Loucy (cell line): ENCODE measurements around the gene UMODL1.

ENCODE experiments used
- EZH2phosphoT487 ChIP-seq: fragments of 200-600 bp; IDR thresholded peaks from 2 replicates; pipeline ENCODE4 v1.6.1; 2018; ENCODE audit warnings: antibody characterized with exemption, mild to moderate bottlenecking, moderate library complexity, borderline replicate concordance
- TF ChIP-seq, protein P1 (sequence below): fragments of 200-600 bp; sonication (generic); conservative IDR thresholded peaks from 2 replicates; pipeline ENCODE4 v1.5.1; 2014; ENCODE audit warnings: mild to moderate bottlenecking, antibody characterized with exemption, low read length

DNA sequence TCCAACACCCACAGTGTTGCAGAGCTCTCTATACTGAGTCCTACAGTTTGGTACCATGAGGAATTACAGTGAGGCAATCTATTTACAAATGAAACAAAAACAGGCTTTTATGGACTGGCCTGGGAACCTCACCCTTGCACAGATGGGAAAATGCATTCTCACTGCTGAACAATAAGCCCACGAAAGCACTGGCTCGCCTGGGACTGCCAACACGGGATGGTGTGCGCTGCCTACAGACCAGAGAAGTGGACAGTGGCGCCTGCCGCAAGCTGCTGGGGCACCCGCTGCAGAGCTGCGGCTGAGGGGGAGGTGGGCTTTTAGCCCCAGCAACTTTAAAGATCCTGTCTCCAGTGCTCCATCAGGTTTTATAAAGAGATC is 119.4 kb downstream of the UMODL1 start:
- TF ChIP-seq, protein P1, sequence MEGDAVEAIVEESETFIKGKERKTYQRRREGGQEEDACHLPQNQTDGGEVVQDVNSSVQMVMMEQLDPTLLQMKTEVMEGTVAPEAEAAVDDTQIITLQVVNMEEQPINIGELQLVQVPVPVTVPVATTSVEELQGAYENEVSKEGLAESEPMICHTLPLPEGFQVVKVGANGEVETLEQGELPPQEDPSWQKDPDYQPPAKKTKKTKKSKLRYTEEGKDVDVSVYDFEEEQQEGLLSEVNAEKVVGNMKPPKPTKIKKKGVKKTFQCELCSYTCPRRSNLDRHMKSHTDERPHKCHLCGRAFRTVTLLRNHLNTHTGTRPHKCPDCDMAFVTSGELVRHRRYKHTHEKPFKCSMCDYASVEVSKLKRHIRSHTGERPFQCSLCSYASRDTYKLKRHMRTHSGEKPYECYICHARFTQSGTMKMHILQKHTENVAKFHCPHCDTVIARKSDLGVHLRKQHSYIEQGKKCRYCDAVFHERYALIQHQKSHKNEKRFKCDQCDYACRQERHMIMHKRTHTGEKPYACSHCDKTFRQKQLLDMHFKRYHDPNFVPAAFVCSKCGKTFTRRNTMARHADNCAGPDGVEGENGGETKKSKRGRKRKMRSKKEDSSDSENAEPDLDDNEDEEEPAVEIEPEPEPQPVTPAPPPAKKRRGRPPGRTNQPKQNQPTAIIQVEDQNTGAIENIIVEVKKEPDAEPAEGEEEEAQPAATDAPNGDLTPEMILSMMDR: no peak
- TF ChIP-seq EZH2phosphoT487: no peak
